SK-N-MC (cell line): ENCODE data around the gene DCDC2.

Experiments used
- EZH2 ChIP-seq: fragments of 200-600 bp; sonication (generic); IDR thresholded peaks from one replicate; pipeline ENCODE4 v1.6.1; 2017; ENCODE audit warnings: antibody characterized with exemption
- POLR2AphosphoS5 ChIP-seq: IDR thresholded peaks from 2 replicates; pipeline ENCODE4 v1.6.1; 2012; ENCODE audit warnings: mild to moderate bottlenecking, low read depth, low read length, borderline replicate concordance

DNA sequence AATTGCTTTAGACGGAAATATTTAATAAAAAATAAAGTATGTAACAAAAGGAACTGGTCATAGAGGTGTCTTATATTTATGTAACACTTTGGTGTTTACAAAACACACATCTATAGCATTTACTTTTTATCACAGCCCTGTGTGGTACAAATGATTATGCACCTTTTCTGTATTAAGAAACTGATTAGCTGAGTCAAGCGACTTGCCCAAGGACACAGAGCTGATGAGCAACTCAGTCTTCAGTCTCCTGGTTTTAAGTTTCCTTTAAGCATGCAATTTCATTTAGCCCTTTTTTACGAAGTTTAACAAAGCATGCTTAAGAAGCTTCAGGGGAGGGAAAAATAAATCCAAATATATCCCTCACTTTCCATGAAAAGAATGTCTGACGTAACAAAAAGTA is 2.5 kb downstream of the DCDC2 start:
- no peak for TF ChIP-seq POLR2AphosphoS5
- TF ChIP-seq EZH2, result no peak
